Activated T-helper 1 cell treated with Interleukin-2 at 50 U/mL for 16 hours (primary cell): ENCODE results near the gene ACBD7.
A peak's percentile ranks its signal among the peaks of the same experiment; 100 is the strongest.

Experiments used
- DNase-seq: peaks from one replicate; pipeline ENCODE4 v3.0.0-alpha.2; 2020; ENCODE audit warnings: low read depth

The ACBD7 gene

DNA sequence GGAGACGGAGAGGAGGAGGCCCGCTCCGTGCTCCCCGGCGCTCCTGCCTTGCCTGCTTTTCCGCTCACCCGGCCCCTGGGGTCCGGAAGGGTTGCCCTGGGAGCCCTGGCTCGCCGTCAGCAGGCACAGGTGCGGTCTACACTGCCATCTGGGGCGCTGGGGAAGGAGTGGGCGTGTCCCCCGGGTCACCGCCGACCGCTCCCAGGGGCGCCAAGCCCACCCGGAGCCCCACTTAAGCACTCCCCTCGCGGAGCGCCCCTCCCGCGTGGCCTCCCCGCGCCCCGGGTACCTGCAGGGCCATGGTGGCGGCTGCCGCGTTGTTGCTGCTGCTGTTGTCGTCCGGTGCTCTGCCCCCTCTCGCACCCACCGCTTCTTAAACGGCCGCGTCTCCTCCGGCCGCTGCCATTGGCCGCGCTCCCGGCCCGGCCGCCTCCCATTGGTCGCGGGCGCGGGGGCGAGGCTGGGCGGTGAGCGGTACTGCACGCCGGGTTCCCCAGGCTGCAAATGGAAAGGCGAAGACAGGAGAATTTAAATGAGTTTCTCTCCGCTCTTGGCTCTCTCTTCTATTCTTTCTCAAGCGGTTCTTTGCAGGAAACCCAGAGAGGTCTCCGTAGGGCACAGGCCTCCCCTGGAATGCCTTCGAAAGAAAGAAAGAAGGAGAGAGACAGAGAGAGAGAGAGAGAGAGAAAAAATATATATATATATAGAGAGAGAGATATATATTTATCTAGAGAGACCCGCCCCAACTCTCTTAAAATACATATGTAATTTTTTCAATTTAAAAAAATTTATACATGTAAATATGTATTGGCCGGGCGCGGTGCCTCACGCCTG lies at the start of gene ACBD7:
Gene ACBD7 (minus strand): TSS at position 349 of the 834 bp plus-strand sequence. CDS start 48 bp downstream, at position 301.
- DNase-seq: peak; percentile 72

- DNase-seq: no peak
These were observed 49.1 kb upstream of the ACBD7 start for GRCh38 chr10:15137636-15138035.

DNA sequence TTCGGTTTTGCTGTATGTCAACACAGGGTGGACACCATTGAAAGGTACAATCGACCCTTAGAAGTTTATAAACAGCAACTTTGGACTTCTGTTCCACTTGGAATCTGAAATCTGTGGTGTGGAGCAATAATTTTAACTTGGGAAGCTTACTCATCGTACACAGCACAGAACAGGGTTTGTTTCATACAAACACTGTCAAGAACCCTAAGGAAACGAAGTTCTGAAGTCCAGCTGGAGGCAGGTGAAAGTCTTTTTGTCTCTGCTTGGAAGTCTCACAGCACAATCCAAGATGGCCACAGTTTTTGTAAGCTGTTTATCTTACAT lies 48.4 kb upstream of the ACBD7 start:
- no peak for DNase-seq

- no peak for DNase-seq
These were observed 47.8 kb upstream of the ACBD7 start for GRCh38 chr10:15136129-15137035.

GRCh38 chr10:15131330-15131729 lies 42.8 kb upstream of the ACBD7 start:
- DNase-seq: no peak

- no peak for DNase-seq
These were observed 36.3 kb upstream of the ACBD7 start for GRCh38 chr10:15124908-15125307.

DNA sequence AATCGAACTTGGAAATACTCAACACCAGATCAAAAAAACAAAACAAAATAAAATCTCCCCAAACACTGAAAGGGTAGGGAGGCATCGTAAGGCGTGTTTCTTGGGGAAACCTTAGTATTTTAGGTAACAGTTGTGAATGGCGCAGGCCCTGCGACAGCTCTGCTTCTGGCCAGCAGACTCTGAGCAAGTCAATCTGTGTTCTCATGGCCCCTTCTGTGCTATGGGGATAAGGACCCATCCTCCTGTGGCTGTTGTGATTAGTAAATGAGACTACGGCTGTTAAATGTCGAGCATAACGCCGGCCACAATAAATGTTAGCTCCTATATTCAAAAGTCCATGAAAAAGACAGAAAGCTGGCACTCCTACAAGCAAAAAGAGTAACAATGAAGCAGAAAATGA lies 35.6 kb upstream of the ACBD7 start:
- no peak for DNase-seq

- DNase-seq: no peak
These were observed 35.2 kb upstream of the ACBD7 start for GRCh38 chr10:15123749-15124184.

- DNase-seq: no peak
These were observed 34.0 kb upstream of the ACBD7 start for GRCh38 chr10:15122477-15123030.

GRCh38 chr10:15121707-15122106 lies 33.1 kb upstream of the ACBD7 start:
- DNase-seq: no peak

DNA sequence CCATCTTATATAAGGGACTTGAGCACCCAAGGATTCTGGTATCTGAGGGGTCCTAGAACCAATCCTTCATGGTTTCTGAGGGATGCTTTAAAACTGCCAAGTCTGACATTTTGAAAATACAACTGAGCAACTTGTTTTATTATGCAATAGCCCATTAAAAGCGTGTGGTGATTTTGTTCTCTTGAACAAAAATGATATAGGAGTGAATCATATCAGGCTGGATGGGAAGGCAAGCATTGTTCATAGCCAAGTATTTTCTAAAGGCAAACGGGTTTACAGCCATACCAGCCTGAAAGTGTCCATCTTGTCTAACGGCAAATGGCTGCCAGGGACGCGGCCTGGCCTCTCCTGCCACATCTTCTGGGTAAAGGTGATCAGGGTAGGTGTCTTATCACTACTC lies 31.9 kb upstream of the ACBD7 start:
- DNase-seq: no peak

GRCh38 chr10:15118615-15119014 lies 30.0 kb upstream of the ACBD7 start:
- DNase-seq: no peak

- no peak for DNase-seq
These were observed 27.6 kb upstream of the ACBD7 start for GRCh38 chr10:15116225-15116624.

GRCh38 chr10:15113766-15114165 lies 25.2 kb upstream of the ACBD7 start:
- no peak for DNase-seq

DNA sequence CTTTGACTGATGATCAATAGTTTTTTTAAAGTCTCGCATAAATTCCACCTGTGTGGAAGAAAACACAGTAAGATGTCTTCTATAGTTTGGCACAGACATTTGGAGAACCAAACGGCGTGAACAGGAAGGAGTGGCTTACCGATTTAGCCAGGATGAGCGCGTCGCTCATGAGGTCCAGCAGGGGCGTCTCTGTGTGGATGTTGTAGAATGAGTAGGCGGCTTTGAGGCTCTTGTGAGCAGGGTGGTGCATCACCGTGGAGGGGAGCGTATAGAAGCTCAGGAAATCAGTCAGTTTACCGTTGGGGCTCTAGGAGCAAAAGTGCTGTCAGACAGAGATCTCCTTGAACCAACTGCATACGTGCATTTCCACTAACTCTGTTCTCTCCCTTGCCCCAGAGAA lies 24.1 kb upstream of the ACBD7 start:
- DNase-seq: no peak

DNA sequence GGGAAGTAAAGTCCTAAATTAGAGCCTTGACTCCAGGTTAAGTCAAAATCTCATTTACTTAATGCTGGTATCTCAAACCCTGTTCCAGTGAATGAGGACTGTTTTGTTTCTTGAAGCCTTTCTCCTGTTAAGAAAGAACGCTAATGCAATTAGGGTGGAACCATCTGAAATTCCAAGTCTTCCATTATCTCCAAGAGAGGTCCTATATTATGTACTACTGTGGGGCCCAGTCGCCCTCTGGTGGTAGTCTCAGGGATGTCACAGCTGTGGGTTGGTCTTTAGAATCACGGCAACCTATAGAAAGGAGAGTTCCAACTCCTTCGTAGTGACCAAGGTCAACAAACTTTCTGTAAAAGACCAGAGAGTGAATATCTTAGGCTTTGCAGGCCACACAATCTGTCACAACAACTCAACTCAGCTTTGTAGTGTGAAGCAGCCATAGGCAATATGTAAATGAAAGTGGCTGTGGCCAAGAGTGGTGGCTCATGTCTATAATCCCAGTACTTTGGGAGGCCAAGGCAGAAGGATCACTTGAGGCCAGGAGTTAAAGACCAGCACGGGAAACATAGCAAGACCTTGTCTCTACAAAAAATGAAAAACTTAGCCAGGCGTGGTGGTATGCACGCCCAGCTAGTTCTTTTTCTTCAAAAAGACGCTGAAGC lies 17.9 kb upstream of the ACBD7 start:
- DNase-seq: peak; percentile 47

DNA sequence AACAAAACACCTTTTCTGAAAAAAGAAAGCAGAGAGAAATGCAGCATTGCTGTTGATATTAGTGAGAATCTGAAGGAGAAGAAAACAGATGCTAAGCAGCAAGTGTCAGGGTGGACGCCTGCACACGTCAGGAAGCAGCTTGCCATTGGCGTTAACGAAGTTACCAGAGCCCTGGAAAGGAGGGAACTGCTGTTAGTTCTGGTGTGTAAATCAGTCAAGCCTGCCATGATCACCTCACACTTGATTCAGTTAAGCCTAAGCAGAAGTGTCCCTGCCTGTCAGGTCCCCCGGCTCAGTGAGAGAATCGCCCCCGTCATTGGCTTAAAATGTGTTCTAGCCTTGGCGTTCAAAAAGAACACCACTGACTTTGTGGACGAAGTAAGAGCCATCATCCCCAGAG lies 14.9 kb upstream of the ACBD7 start:
- no peak for DNase-seq

DNA sequence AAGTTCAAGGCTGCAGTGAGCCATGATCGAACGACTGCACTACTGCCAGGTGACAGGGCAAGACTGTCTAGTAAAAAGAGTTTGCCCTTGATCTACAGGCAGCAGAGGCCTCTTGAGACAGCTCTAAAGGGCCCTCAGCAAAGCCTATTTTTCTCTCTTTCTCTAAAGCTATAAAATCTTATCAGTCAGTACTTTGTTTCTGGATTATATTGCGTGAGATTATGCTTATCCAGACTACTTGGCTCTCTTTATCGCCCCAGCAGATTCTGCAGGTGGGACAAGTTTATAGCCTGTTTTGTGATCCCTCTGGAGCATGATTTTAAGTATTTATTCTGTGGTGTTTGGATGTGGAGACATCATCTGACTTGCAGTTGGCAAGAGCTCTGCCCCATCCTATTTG lies 11.3 kb upstream of the ACBD7 start:
- no peak for DNase-seq

GRCh38 chr10:15097011-15097812 lies 8.6 kb upstream of the ACBD7 start, which contains the start of gene RPP38:
RPP38 (plus strand) TSS chr10:15097355; CDS start chr10:15103315, 5,960 bp downstream.
- peak; percentile 88 for DNase-seq

GRCh38 chr10:15096661-15097010 lies 8.1 kb upstream of the ACBD7 start:
- no peak for DNase-seq

DNA sequence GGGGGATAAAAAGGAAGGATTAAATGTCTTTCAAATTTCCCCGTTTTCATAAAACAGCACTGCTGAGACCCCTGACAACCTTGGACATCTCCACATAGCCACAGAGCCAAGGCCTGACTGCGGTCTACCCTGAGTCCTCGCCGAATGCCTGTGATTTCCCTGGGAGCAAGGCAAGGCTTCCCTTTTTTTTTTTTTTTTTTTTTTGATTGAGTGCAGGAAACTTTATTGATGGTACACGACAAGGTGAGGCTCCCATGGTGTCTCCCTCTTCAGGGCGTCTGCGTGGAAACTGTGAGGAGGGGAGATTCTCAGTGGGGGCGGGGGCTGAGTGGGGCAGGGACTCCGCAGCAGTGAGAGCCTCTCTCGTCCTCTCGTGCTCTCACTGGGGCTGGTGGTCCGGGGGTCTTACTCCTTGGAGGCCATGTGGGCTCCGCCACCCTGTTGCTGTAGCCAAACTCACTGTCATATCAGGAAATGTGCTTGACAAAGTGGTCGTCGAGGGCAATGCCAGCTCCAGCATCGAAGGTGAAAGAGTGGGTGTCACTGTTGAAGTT lies 4.4 kb upstream of the ACBD7 start:
- no peak for DNase-seq
